OCI-LY7 (cell line): Measurements from ENCODE around the gene ERMAP. TPM values are rescaled to one million over a fixed set of nuclear protein-coding genes. Genes with fewer than 3 reads are reported as not detected.
A peak's percentile ranks its signal among the peaks of the same experiment; 100 is the strongest.

ENCODE experiments used
- BruUV-seq: library from RNA; stranded (reverse); fragments of 400-500 nt; replicated peaks from 2 replicates; lab custom pipeline; 2021; lab: Mats Ljungman, UMichigan
- CTCF ChIA-PET: fragments of 300-600 bp; sonication (Branson Sonifier 250); formaldehyde crosslinking; loops from one replicate; lab custom pipeline; 2022; ENCODE audit warnings: antibody characterized with exemption; ENCODE audit not compliant: unreplicated experiment; lab: Charles Lee
- POLR2A ChIA-PET: fragments of 300-600 bp; sonication (Branson Sonifier 250); formaldehyde crosslinking; loops from one replicate; lab custom pipeline; 2022; ENCODE audit warnings: antibody characterized with exemption; lab: Charles Lee
- DNase-seq: peaks from one replicate; pipeline ENCODE4 v3.0.0-alpha.2; 2015; ENCODE audit warnings: low spot score
- H2AFZ ChIP-seq: fragments of 200-600 bp; sonication (generic), shearing (Covaris generic); 2 replicates; pipeline ENCODE4 v1.6.1; 2014; ENCODE audit warnings: mild to moderate bottlenecking, antibody characterized with exemption, low read length, moderate library complexity
- H3K27ac ChIP-seq: fragments of 200-600 bp; sonication (generic); 2 replicates; pipeline ENCODE4 v1.5.1; 2014; ENCODE audit warnings: mixed run types, low read depth, mild to moderate bottlenecking, moderate library complexity, low read length, inconsistent platforms; ENCODE audit not compliant: poor library complexity, severe bottlenecking
- H3K36me3 ChIP-seq: fragments of 200-600 bp; sonication (generic); 2 replicates; pipeline ENCODE4 v1.6.1; 2014; ENCODE audit warnings: mild to moderate bottlenecking, antibody characterized with exemption, low read length, moderate library complexity, mixed read lengths; ENCODE audit not compliant: insufficient read depth
- H3K4me1 ChIP-seq: fragments of 200-600 bp; sonication (generic); 2 replicates; pipeline ENCODE4 v1.5.1; 2014; ENCODE audit warnings: mild to moderate bottlenecking, low read length; ENCODE audit not compliant: insufficient read depth, poor library complexity, severe bottlenecking
- H3K4me2 ChIP-seq: fragments of 200-600 bp; sonication (generic); 2 replicates; pipeline ENCODE4 v1.6.1; 2014; ENCODE audit warnings: mild to moderate bottlenecking, low read length
- H3K4me3 ChIP-seq: fragments of 200-600 bp; sonication (generic); 2 replicates; pipeline ENCODE4 v1.5.1; 2014; ENCODE audit warnings: mild to moderate bottlenecking, low read depth, low read length; ENCODE audit not compliant: poor library complexity, severe bottlenecking
- H3K79me2 ChIP-seq: fragments of 200-600 bp; sonication (generic); 2 replicates; pipeline ENCODE4 v1.6.1; 2016; ENCODE audit warnings: low read depth, mild to moderate bottlenecking, low read length, moderate library complexity, mixed read lengths; ENCODE audit not compliant: insufficient read depth
- H3K9me2 ChIP-seq: fragments of 200-600 bp; sonication (generic); 2 replicates; pipeline ENCODE4 v1.6.1; 2016; ENCODE audit warnings: mild to moderate bottlenecking, low read length, mixed read lengths; ENCODE audit not compliant: insufficient read depth
- H3K9me3 ChIP-seq: fragments of 200-600 bp; sonication (generic); 2 replicates; pipeline ENCODE4 v1.6.1; 2014; ENCODE audit warnings: mild to moderate bottlenecking, mixed run types, low read length, mixed read lengths
- H4K20me1 ChIP-seq: fragments of 200-600 bp; sonication (generic); 2 replicates; pipeline ENCODE4 v1.6.1; 2014; ENCODE audit warnings: mild to moderate bottlenecking, antibody characterized with exemption, low read length, moderate library complexity, mixed read lengths; ENCODE audit not compliant: insufficient read depth
- CTCF ChIP-seq: fragments of 200-600 bp; sonication (generic); conservative IDR thresholded peaks from 2 replicates; pipeline ENCODE4 v1.5.1; 2014; ENCODE audit warnings: mild to moderate bottlenecking, antibody characterized with exemption, low read length, moderate library complexity, mixed read lengths
- EZH2phosphoT487 ChIP-seq: fragments of 200-600 bp; sonication (generic); IDR thresholded peaks from 2 replicates; pipeline ENCODE4 v1.6.1; 2018; ENCODE audit warnings: low read depth, borderline replicate concordance, mild to moderate bottlenecking, mixed run types, antibody characterized with exemption, low read length, moderate library complexity, mixed read lengths
- intact Hi-C: fragments of 100-400 bp; cut with micrococcal nuclease; formaldehyde crosslinking; loops from one replicate; pipeline ENCODE4 v1.10.0; 2022; ENCODE audit not compliant: unreplicated experiment
- total RNA-seq, 2 experiments: library from RNA; depleted of rRNA in 1 of 2; stranded (reverse); fragments of >200 nt in 1 of 2; shearing (Covaris generic) in 1 of 2; gene quantifications; 2 replicates each; pipeline ENCODE4 v1.2.3, GENCODE V29; 2014 to 2022

Gene ERMAP
- total RNA-seq, 2 experiments from 2014 or later, result 2.7 to 5.1 TPM

- ChIA-PET POLR2A (interaction anchor here (0.6 to 2.6 kb wide), 4 partner anchors 9 to 129 kb away, joined by 3 to 18 read pairs (median 9); partner anchors contain the start of genes C1orf50, P3H1 and ZNF691), CTCF (no interaction called here)
- BruUV-seq, result TSS peak; percentile 69
- TF ChIP-seq EZH2phosphoT487, result no peak
- TF ChIP-seq CTCF, result no peak
- intact Hi-C loops, result loop anchor here (2.0 kb wide), 1 partner anchor 31 kb away; the partner anchor contains the start of gene ZNF691
- no peaks in the 10 kb centered on the region for H3K36me3 ChIP-seq
- peak overlapping the region; percentile 80; the same call in 1 of the 2 replicates for H2AFZ ChIP-seq
- H4K20me1 ChIP-seq, result no peaks in the 10 kb centered on the region
- DNase-seq, result peak; percentile 3
- peak overlapping the region; percentile 18 for H3K27ac ChIP-seq
- peaks cover 21% of the 10 kb centered on the region for H3K4me1 ChIP-seq
- no peaks in the 10 kb centered on the region for H3K9me3 ChIP-seq
- H3K9me2 ChIP-seq, result no peaks in the 10 kb centered on the region
- H3K4me2 ChIP-seq, result peak overlapping the region; percentile 94
- no peaks in the 10 kb centered on the region; the same call in 1 of the 2 replicates for H3K79me2 ChIP-seq
- peak overlapping the region; percentile 84 for H3K4me3 ChIP-seq
Observed at GRCh38 chr1:42815941-42816584, 859 bp upstream of the ERMAP start.

GRCh38 chr1:42817440-42817767 lies 482 bp downstream of the ERMAP start:
- Histone ChIP-seq H3K4me3 (peak overlapping the region; percentile 84), H3K4me1 (peaks cover 21% of the 10 kb centered on the region), H3K36me3 (no peaks in the 10 kb centered on the region), H2AFZ (peak overlapping the region; percentile 72; the same call in 1 of the 2 replicates), H3K9me3 (no peaks in the 10 kb centered on the region), H3K4me2 (peak overlapping the region; percentile 66), H3K79me2 (no peaks in the 10 kb centered on the region; the same call in 1 of the 2 replicates), H3K9me2 (no peaks in the 10 kb centered on the region), H3K27ac (no peak overlapping the region), H4K20me1 (no peaks in the 10 kb centered on the region)
- TF ChIP-seq CTCF (no peak), EZH2phosphoT487 (no peak)
- intact Hi-C loops, result loop anchor here (2.0 kb wide), 1 partner anchor 29 kb away; the partner anchor contains the start of gene ZNF691
- no peak for DNase-seq
- BruUV-seq, result no TSS peak
- CTCF ChIA-PET, result interaction anchor here (1.2 kb wide), 1 partner anchor 29 kb away, joined by 3 read pairs; the partner anchor contains the start of gene ZNF691
- POLR2A ChIA-PET, result interaction anchor here (0.5 to 2.6 kb wide), 11 partner anchors 10 to 256 kb away, joined by 3 to 18 read pairs (median 3); partner anchors contain the start of genes C1orf50, P3H1 and ZNF691

GRCh38 chr1:42817976-42818375 lies 1.1 kb downstream of the ERMAP start:
- intact Hi-C loops, result loop anchor here (2.0 kb wide), 1 partner anchor 29 kb away; the partner anchor contains the start of gene ZNF691
- Histone ChIP-seq H3K79me2 (no peaks in the 10 kb centered on the region; the same call in 1 of the 2 replicates), H3K36me3 (no peaks in the 10 kb centered on the region), H3K4me1 (peaks cover 25% of the 10 kb centered on the region), H3K9me2 (no peaks in the 10 kb centered on the region), H3K4me3 (peak overlapping the region; percentile 84), H4K20me1 (no peaks in the 10 kb centered on the region), H3K4me2 (peak overlapping the region; percentile 66), H3K9me3 (no peaks in the 10 kb centered on the region), H2AFZ (peak overlapping the region; percentile 72; the same call in 1 of the 2 replicates), H3K27ac (no peak overlapping the region)
- ChIA-PET POLR2A (interaction anchor here (0.6 to 2.6 kb wide), 10 partner anchors 11 to 256 kb away, joined by 3 to 18 read pairs (median 3); partner anchors contain the start of genes C1orf50, P3H1 and ZNF691), CTCF (no interaction called here)
- no peak for TF ChIP-seq CTCF
- no TSS peak for BruUV-seq
- DNase-seq, result no peak
